HG03135 (cell line): Measurements from ENCODE around the gene MUC6.

Source experiments
- ATAC-seq: cut with Tn5 transposase; IDR thresholded peaks from one replicate; pipeline ENCODE4 v1.9.1; 2021; ENCODE audit warnings: mild to moderate bottlenecking, moderate library complexity; ENCODE audit not compliant: unreplicated experiment

The MUC6 gene

GRCh38 chr11:1073261-1073724 lies 36.8 kb upstream of the MUC6 start:
- no peak for ATAC-seq

- ATAC-seq: no peak
Observed at GRCh38 chr11:1072821-1073231, 36.3 kb upstream of the MUC6 start.

- no peak for ATAC-seq
Observed at GRCh38 chr11:1072116-1072820, 35.8 kb upstream of the MUC6 start.

GRCh38 chr11:1071571-1072115 lies 35.1 kb upstream of the MUC6 start:
- no peak for ATAC-seq

- ATAC-seq: no peak
Observed at GRCh38 chr11:1070594-1071462, 34.3 kb upstream of the MUC6 start.

GRCh38 chr11:1069740-1070139 lies 33.2 kb upstream of the MUC6 start:
- no peak for ATAC-seq

GRCh38 chr11:1067812-1068496 lies 31.4 kb upstream of the MUC6 start:
- ATAC-seq: no peak

- ATAC-seq: no peak
Observed at GRCh38 chr11:1064167-1064566, 27.6 kb upstream of the MUC6 start.

- ATAC-seq: no peak
Observed at GRCh38 chr11:1062075-1062820, 25.7 kb upstream of the MUC6 start.

- ATAC-seq: no peak
Observed at GRCh38 chr11:1060852-1061616, 24.5 kb upstream of the MUC6 start.

- no peak for ATAC-seq
Observed at GRCh38 chr11:1060410-1060809, 23.9 kb upstream of the MUC6 start.

GRCh38 chr11:1059759-1060158 lies 23.2 kb upstream of the MUC6 start:
- no peak for ATAC-seq

GRCh38 chr11:1057806-1058205 lies 21.3 kb upstream of the MUC6 start:
- no peak for ATAC-seq

- no peak for ATAC-seq
Observed at GRCh38 chr11:1055990-1056771, 19.7 kb upstream of the MUC6 start.

GRCh38 chr11:1055109-1055703 lies 18.7 kb upstream of the MUC6 start:
- ATAC-seq: no peak

- ATAC-seq: no peak
Observed at GRCh38 chr11:1054143-1055108, 17.9 kb upstream of the MUC6 start.

GRCh38 chr11:1053121-1053901 lies 16.8 kb upstream of the MUC6 start:
- ATAC-seq: no peak
